ENCODE data around the gene FBXO33. TPM values are rescaled to one million over a fixed set of nuclear protein-coding genes. Genes with fewer than 3 reads are reported as not detected.
A peak's percentile ranks its signal among the peaks of the same experiment; 100 is the strongest.

The FBXO33 gene
- total and polyA plus RNA-seq, 9 donors: 5.4 to 22.2 (median 9.0) TPM

DNA sequence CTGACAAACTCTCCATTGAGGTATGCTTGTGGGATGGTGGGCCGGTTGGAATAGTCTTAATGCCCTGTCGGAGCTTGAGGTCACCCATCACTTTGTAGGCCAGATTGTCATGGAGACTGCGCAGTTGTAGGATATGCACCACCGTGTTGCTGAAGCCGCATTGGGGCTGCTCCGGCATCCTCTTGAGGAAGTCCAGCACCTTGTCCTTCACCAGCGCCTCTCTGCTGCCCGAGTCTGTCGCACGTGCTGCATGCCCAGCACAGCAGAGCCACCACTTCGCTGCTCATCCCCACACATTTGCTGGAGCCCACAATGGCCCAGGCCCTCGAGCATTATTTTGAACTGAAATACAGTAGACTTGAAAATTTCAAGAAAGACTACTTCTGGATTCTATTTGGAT is 61.8 kb downstream of the FBXO33 start:
- no peak for DNase-seq
- no peak overlapping the region for H3K27ac ChIP-seq
- no peaks in the 10 kb centered on the region for H3K9me3 ChIP-seq
- no peaks in the 10 kb centered on the region for H3K4me1 ChIP-seq (ENCODE audit: insufficient read depth)
- H3K27me3 ChIP-seq: no peaks in the 10 kb centered on the region
- intact Hi-C loops (cut with DNase I): no loop called here
- 90 to 96% (median 96%) methylated on average over 12 of the region's 12 CpGs for WGBS, 3 donors
- TF ChIP-seq, protein P1, sequence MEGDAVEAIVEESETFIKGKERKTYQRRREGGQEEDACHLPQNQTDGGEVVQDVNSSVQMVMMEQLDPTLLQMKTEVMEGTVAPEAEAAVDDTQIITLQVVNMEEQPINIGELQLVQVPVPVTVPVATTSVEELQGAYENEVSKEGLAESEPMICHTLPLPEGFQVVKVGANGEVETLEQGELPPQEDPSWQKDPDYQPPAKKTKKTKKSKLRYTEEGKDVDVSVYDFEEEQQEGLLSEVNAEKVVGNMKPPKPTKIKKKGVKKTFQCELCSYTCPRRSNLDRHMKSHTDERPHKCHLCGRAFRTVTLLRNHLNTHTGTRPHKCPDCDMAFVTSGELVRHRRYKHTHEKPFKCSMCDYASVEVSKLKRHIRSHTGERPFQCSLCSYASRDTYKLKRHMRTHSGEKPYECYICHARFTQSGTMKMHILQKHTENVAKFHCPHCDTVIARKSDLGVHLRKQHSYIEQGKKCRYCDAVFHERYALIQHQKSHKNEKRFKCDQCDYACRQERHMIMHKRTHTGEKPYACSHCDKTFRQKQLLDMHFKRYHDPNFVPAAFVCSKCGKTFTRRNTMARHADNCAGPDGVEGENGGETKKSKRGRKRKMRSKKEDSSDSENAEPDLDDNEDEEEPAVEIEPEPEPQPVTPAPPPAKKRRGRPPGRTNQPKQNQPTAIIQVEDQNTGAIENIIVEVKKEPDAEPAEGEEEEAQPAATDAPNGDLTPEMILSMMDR (IDR thresholded peaks at IDR 0.05): no peak
- no peak for TF ChIP-seq POLR2A (IDR thresholded peaks at IDR 0.05)
- no peaks in the 10 kb centered on the region for H3K36me3 ChIP-seq
- no peak overlapping the region for H3K4me3 ChIP-seq

DNA sequence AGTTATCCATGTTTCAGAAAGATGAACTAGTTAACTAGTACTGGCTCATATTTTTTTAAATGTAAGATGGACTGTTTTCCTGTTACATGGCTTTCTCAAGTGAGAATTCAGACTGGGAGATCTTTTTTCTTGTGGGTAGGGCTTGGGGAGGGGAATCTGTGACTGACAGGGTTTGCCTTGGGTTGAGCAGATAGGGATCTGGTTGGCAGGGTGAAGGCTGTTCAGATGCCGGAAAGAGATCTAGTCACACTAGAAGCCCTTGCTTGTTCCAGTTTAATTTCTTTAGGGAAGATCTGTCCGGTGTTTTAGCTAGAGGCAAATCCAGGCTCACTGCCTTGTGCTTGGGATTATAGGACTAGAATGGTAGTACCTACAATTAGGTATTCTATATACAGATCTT is 63.2 kb downstream of the FBXO33 start:
- WGBS, 3 donors: 95 to 98% (median 97%) methylated on average over 2 of the region's 2 CpGs
- no peak for DNase-seq
- Histone ChIP-seq H3K4me1 (ENCODE audit: insufficient read depth) (no peaks in the 10 kb centered on the region), H3K4me3 (no peak overlapping the region), H3K36me3 (no peaks in the 10 kb centered on the region), H3K27ac (no peak overlapping the region), H3K27me3 (no peaks in the 10 kb centered on the region), H3K9me3 (no peaks in the 10 kb centered on the region)
- TF ChIP-seq POLR2A (IDR thresholded peaks at IDR 0.05) (no peak), EP300 (IDR thresholded peaks at IDR 0.05) (no peak)
- TF ChIP-seq, protein P1 (IDR thresholded peaks at IDR 0.05): no peak
- intact Hi-C loops (cut with DNase I): loop anchor here in 1 of 4 donors (10.0 kb wide), 1 partner anchor 254 kb away; the partner anchor contains the start of gene GEMIN2

DNA sequence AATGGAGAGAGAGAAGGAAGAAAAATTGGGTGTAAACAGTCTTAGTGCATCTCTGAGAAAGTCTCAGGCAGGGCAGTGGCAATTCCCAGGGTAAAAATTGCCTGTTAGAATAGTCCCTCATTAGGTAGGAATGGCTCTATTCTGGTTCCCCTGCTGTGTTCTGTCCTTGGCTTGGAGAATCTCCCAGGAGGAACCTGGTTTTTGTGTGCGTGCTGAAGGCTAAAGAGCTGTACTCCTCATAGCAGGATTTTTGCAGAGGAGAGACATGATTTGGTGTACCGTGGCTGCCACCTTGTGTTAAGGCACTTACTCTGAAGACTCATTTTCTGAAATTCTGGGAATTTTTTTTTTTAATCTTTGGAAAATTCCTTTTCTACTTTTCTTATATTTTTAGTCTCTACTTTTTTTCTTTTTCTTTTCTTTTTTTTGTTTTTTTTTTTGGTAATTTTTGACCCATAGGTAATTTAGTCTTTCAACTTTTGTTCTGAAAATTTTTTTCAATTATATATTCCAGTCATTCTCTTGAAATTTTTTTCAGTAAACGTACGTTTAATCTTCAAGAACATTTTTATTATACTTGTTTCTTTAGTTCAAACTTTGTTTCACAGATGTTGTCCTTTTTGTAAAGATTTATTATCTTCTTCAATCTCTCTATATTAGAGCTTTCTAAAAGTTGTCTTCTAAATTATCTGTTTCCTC is 63.8 kb downstream of the FBXO33 start:
- Histone ChIP-seq H3K9me3 (no peaks in the 10 kb centered on the region), H3K4me3 (no peak overlapping the region), H3K27ac (no peak overlapping the region), H3K4me1 (ENCODE audit: insufficient read depth) (no peaks in the 10 kb centered on the region), H3K36me3 (no peaks in the 10 kb centered on the region), H3K27me3 (no peaks in the 10 kb centered on the region)
- WGBS, 3 donors: 46 to 51% (median 49%) methylated on average over 4 of the region's 4 CpGs
- peak; percentile 45 to 70 (median 55) for DNase-seq
- intact Hi-C loops (cut with DNase I): loop anchor here in 1 of 4 donors (10.0 kb wide), 1 partner anchor 254 kb away; the partner anchor contains the start of gene GEMIN2
- no peak for TF ChIP-seq EP300 (IDR thresholded peaks at IDR 0.05)
- TF ChIP-seq, protein P1 (IDR thresholded peaks at IDR 0.05): no peak
- TF ChIP-seq POLR2A (IDR thresholded peaks at IDR 0.05): no peak

DNA sequence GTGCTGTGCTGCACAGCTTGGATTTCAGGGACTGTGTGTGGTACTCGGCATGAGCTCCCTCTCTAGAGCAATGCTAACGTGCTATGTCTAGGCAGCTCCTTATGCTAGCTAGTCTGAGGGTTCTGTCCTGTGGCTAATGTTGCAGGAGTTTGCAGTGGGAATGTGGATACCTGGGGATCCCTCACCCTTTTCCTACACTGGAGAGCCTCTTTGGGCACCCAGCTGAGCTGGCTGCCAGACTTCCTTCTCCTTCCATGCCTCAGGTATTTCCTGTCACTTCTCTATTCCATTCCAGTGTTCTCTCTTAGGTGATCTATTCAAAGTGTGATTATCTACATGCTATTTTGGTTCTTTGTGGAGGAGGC is 64.9 kb downstream of the FBXO33 start:
- no peak for DNase-seq
- H3K4me3 ChIP-seq: no peak overlapping the region
- WGBS, 3 donors: 83 to 87% (median 86%) methylated on average over 2 of the region's 2 CpGs
- no peaks in the 10 kb centered on the region for H3K9me3 ChIP-seq
- no peaks in the 10 kb centered on the region for H3K4me1 ChIP-seq (ENCODE audit: insufficient read depth)
- TF ChIP-seq, protein P1 (IDR thresholded peaks at IDR 0.05): no peak
- no peak for TF ChIP-seq EP300 (IDR thresholded peaks at IDR 0.05)
- no peak for TF ChIP-seq POLR2A (IDR thresholded peaks at IDR 0.05)
- intact Hi-C loops (cut with DNase I): loop anchor here in 1 of 4 donors (10.0 kb wide), 1 partner anchor 253 kb away; the partner anchor contains the start of gene GEMIN2
- no peaks in the 10 kb centered on the region for H3K27me3 ChIP-seq
- no peaks in the 10 kb centered on the region for H3K36me3 ChIP-seq
- no peak overlapping the region for H3K27ac ChIP-seq

Measured in ovary (tissue), 9 donors.